ENCODE measurements around the gene RACK1.

The RACK1 gene

GRCh38 chr5:181193656-181194055, 50.0 kb downstream of the RACK1 start:
- DNase-seq, result no peak

- DNase-seq, result no peak
These were observed 51.2 kb downstream of the RACK1 start for GRCh38 chr5:181192337-181193046.

GRCh38 chr5:181191526-181192336, 52.0 kb downstream of the RACK1 start:
- DNase-seq, result no peak

GRCh38 chr5:181190711-181191525, 52.8 kb downstream of the RACK1 start:
- DNase-seq, result no peak

- no peak for DNase-seq
These were observed 53.6 kb downstream of the RACK1 start for GRCh38 chr5:181189962-181190710.

- no peak for DNase-seq
These were observed 54.2 kb downstream of the RACK1 start for GRCh38 chr5:181189363-181189961.

GRCh38 chr5:181188700-181189362, 54.9 kb downstream of the RACK1 start:
- DNase-seq, result no peak

- no peak for DNase-seq
These were observed 56.0 kb downstream of the RACK1 start for GRCh38 chr5:181187500-181188213.

GRCh38 chr5:181186986-181187499, 56.7 kb downstream of the RACK1 start:
- no peak for DNase-seq
